H1 (cell line): ENCODE results near the gene KCNQ1. TPM values are rescaled to one million over a fixed set of nuclear protein-coding genes. Genes with fewer than 3 reads are reported as not detected.
A peak's percentile ranks its signal among the peaks of the same experiment; 100 is the strongest.

ENCODE experiments used
- CTCF ChIA-PET: fragments of 300-600 bp; sonication (Branson Sonifier 250); formaldehyde crosslinking; loops from one replicate; lab custom pipeline; 2021; ENCODE audit not compliant: partially characterized antibody; lab: Charles Lee
- POLR2A ChIA-PET: fragments of 300-600 bp; sonication (Branson Sonifier 250); formaldehyde crosslinking; loops from one replicate; lab custom pipeline; 2021; ENCODE audit warnings: inconsistent platforms; ENCODE audit not compliant: partially characterized antibody; lab: Charles Lee
- DNase-seq, 2 experiments: peaks; one replicate each; pipeline versions ENCODE4 v3.0.0 to v3.0.0-alpha.2; 2010 to 2022; ENCODE audit warnings: low spot score in 2 of 2, low read depth in 1 of 2, mixed read lengths in 1 of 2
- FAIRE-seq: peaks from 2 replicates; lab custom pipeline; 2011; peaks lifted over from hg19 to GRCh38; lab: Jason Lieb, UNC
- H2AFZ ChIP-seq: 2 replicates; pipeline ENCODE4 v1.8.1; 2012; ENCODE audit warnings: low read length, inconsistent platforms
- H2AK5ac ChIP-seq: 2 replicates; pipeline ENCODE4 v1.6.1; 2013; ENCODE audit warnings: low read depth, low read length
- H2BK120ac ChIP-seq: replicated peaks from 2 replicates; pipeline ENCODE3; 2013; ENCODE audit warnings: low read depth, low read length, inconsistent platforms
- H2BK12ac ChIP-seq: 2 replicates; pipeline ENCODE4 v1.6.1; 2013; ENCODE audit warnings: low read depth, low read length
- H2BK15ac ChIP-seq: 2 replicates; pipeline ENCODE4 v1.6.1; 2013; ENCODE audit warnings: low read length
- H2BK20ac ChIP-seq: 2 replicates; pipeline ENCODE4 v1.6.1; 2013; ENCODE audit warnings: low read length
- H2BK5ac ChIP-seq: 2 replicates; pipeline ENCODE4 v1.6.1; 2013; ENCODE audit warnings: low read depth, low read length
- H3K14ac ChIP-seq: 2 replicates; pipeline ENCODE4 v1.6.1; 2013; ENCODE audit warnings: inconsistent platforms; ENCODE audit not compliant: insufficient read length
- H3K18ac ChIP-seq: 2 replicates; pipeline ENCODE4 v1.6.1; 2013; ENCODE audit warnings: low read length; ENCODE audit errors: extremely low read depth
- H3K23ac ChIP-seq: 2 replicates; pipeline ENCODE4 v1.6.1; 2013; ENCODE audit warnings: inconsistent platforms; ENCODE audit not compliant: insufficient read length
- H3K23me2 ChIP-seq: 2 replicates; pipeline ENCODE4 v1.6.1; 2013; ENCODE audit warnings: low read depth, low read length
- H3K27ac ChIP-seq: 2 replicates; pipeline ENCODE4 v1.6.1; 2011; ENCODE audit warnings: low read depth, low read length, inconsistent platforms
- H3K27me3 ChIP-seq, 4 experiments: replicated peaks in 1 of 4; 1 replicate in 1 of 4; 2 replicates in 3 of 4; pipeline versions ENCODE4 v1.6.1 to v1.8.1; 2011 to 2013; ENCODE audit warnings: low read length in 3 of 4, mild to moderate bottlenecking in 3 of 4, inconsistent platforms in 2 of 4, mixed read lengths in 2 of 4, moderate library complexity in 1 of 4; ENCODE audit not compliant: control insufficient read depth in 3 of 4, insufficient read depth in 3 of 4; ENCODE audit errors: extremely low read depth in 1 of 4
- H3K36me3 ChIP-seq, 4 experiments: 2 replicates each; pipeline versions ENCODE4 v1.6.1 to v1.8.1; 2011 to 2013; ENCODE audit warnings: mild to moderate bottlenecking in 4 of 4, low read length in 3 of 4, moderate library complexity in 2 of 4, control low read depth in 1 of 4, inconsistent platforms in 1 of 4; ENCODE audit not compliant: insufficient read depth in 4 of 4, control insufficient read depth in 2 of 4
- H3K4ac ChIP-seq: replicated peaks from 2 replicates; pipeline ENCODE3; 2013; ENCODE audit warnings: low read length, low read depth, mixed read lengths, inconsistent platforms; ENCODE audit not compliant: insufficient read length
- H3K4me1 ChIP-seq, 4 experiments: replicated peaks in 1 of 4; 1 replicate in 1 of 4; 2 replicates in 3 of 4; pipeline versions ENCODE4 v1.6.1 to v1.8.1; 2011 to 2013; ENCODE audit warnings: low read length in 3 of 4, inconsistent platforms in 2 of 4, mixed read lengths in 1 of 4; ENCODE audit not compliant: insufficient read depth in 4 of 4, control insufficient read depth in 3 of 4
- H3K4me2 ChIP-seq, 2 experiments: 2 replicates each; pipeline versions ENCODE4 v1.6.1 to v1.8.1; 2011 to 2013; ENCODE audit warnings: low read depth in 2 of 2, low read length in 2 of 2, control low read depth in 1 of 2, inconsistent platforms in 1 of 2, mild to moderate bottlenecking in 1 of 2; ENCODE audit not compliant: insufficient read depth in 1 of 2
- H3K4me3 ChIP-seq, 4 experiments: fragments of 200-600, 300-600 bp in 1 of 4; sonication (generic), shearing (Covaris generic), sonication (Bioruptor Twin) in 1 of 4; 2 replicates each; pipeline versions ENCODE4 v1.5.1 to v1.8.1; 2011 to 2016; ENCODE audit warnings: low read length in 4 of 4, low read depth in 3 of 4, control low read depth in 2 of 4, inconsistent platforms in 2 of 4, mild to moderate bottlenecking in 2 of 4, mixed read lengths in 1 of 4, moderate library complexity in 1 of 4; ENCODE audit not compliant: insufficient read depth in 2 of 4; ENCODE audit errors: extremely low read depth in 1 of 4
- H3K56ac ChIP-seq: replicated peaks from 2 replicates; pipeline ENCODE3; 2013; ENCODE audit warnings: low read depth, mild to moderate bottlenecking, mixed read lengths, low read length, inconsistent platforms; ENCODE audit not compliant: insufficient read length
- H3K79me1 ChIP-seq: 2 replicates; pipeline ENCODE4 v1.6.1; 2013; ENCODE audit warnings: low read depth, low read length, control low read depth
- H3K79me2 ChIP-seq, 2 experiments: 2 replicates each; pipeline versions ENCODE4 v1.6.1 to v1.8.1; 2012 to 2013; ENCODE audit warnings: low read length in 2 of 2, mild to moderate bottlenecking in 2 of 2, inconsistent platforms in 1 of 2; ENCODE audit not compliant: insufficient read depth in 2 of 2, control insufficient read depth in 1 of 2
- H3K9ac ChIP-seq, 4 experiments: replicated peaks in 1 of 4; 1 replicate in 1 of 4; 2 replicates in 3 of 4; pipeline versions ENCODE4 v1.6.1 to v1.8.1; 2011 to 2013; ENCODE audit warnings: low read depth in 3 of 4, low read length in 3 of 4, control low read depth in 2 of 4, mild to moderate bottlenecking in 2 of 4, moderate library complexity in 2 of 4, inconsistent platforms in 1 of 4; ENCODE audit errors: extremely low read depth in 1 of 4
- H3K9me3 ChIP-seq, 2 experiments: 2 replicates each; pipeline versions ENCODE4 v1.6.1 to v1.8.1; 2012 to 2013; ENCODE audit warnings: mild to moderate bottlenecking in 2 of 2, moderate library complexity in 2 of 2, control low read depth in 1 of 2, inconsistent platforms in 1 of 2, low read depth in 1 of 2, low read length in 1 of 2, mixed read lengths in 1 of 2; ENCODE audit not compliant: insufficient read depth in 2 of 2
- H4K20me1 ChIP-seq, 2 experiments: replicated peaks in 1 of 2; 2 replicates each; pipeline versions ENCODE3 to v1.8.1; 2011 to 2013; ENCODE audit warnings: inconsistent platforms in 2 of 2, low read length in 2 of 2, mild to moderate bottlenecking in 1 of 2; ENCODE audit not compliant: insufficient read depth in 2 of 2, control insufficient read depth in 1 of 2
- H4K5ac ChIP-seq: 2 replicates; pipeline ENCODE4 v1.6.1; 2013; ENCODE audit warnings: low read length, low read depth, mixed read lengths, inconsistent platforms; ENCODE audit not compliant: insufficient read length
- H4K8ac ChIP-seq: 2 replicates; pipeline ENCODE4 v1.8.0; 2013; ENCODE audit warnings: mild to moderate bottlenecking, moderate library complexity, low read length, inconsistent platforms; ENCODE audit not compliant: insufficient read depth; ENCODE audit errors: extremely low read depth
- H4K91ac ChIP-seq: replicated peaks from 2 replicates; pipeline ENCODE3; 2013; ENCODE audit warnings: low read length, mixed read lengths, inconsistent platforms; ENCODE audit not compliant: insufficient read length
- POU5F1 ChIP-seq: IDR thresholded peaks from 2 replicates; pipeline ENCODE4 v1.6.1; 2011; ENCODE audit warnings: low read depth, mild to moderate bottlenecking, low read length, moderate library complexity
- SIX5 ChIP-seq: IDR thresholded peaks from 2 replicates; pipeline ENCODE4 v1.6.1; 2011; ENCODE audit warnings: mild to moderate bottlenecking, low read depth, low read length
- TBP ChIP-seq: IDR thresholded peaks from 2 replicates; pipeline ENCODE4 v1.6.1; 2011; ENCODE audit warnings: low read depth, low read length, improper control_type of control experiment
- WGBS, 2 experiments: shearing (Covaris generic) in 1 of 2; methylation state at CpG; one replicate each; pipeline versions ENCODE4 v1.1.6 to v1.1.7; 2013 to 2015; ENCODE audit warnings: low lambda C conversion rate in 2 of 2, mixed read lengths in 2 of 2, inconsistent platforms in 1 of 2, low coverage in 1 of 2, missing lambda C conversion rate in 1 of 2; ENCODE audit not compliant: insufficient replicate concordance in 2 of 2, insufficient coverage in 1 of 2, insufficient read length in 1 of 2; ENCODE audit errors: extremely low coverage in 1 of 2, missing lambda C conversion rate in 1 of 2; 5-methylcytosine and 5-hydroxymethylcytosine counted together
- polyA plus RNA-seq, 7 experiments: library from polyadenylated mRNA; depleted of rRNA in 3 of 7; stranded (reverse) in 5 of 7; unstranded in 2 of 7; fragments of >200 nt in 5 of 7; fragments of 200-250 nt in 2 of 7; gene quantifications; 1 replicate in 5 of 7; 2 replicates in 1 of 7; 4 replicates in 1 of 7; pipeline versions ENCODE4 v1.2.1 to v1.2.3, GENCODE V29; 2011 to 2013; ENCODE audit warnings: missing spikeins in 2 of 7, mixed read lengths in 2 of 7
- total RNA-seq: library from RNA; stranded (reverse); fragmentation: NEBNext Ultra II Directional; extraction: Animal tissue kit (Norgen Biotek cat#: 25700); gene quantifications from 2 replicates; pipeline ENCODE4 v1.2.1, GENCODE V29; 2021

Gene KCNQ1
- total and polyA plus RNA-seq, 2 of the 8 experiments (the other 6 are each of a cell fraction or from before 2014, with no cell fraction given): 1.9 to 2.0 TPM

DNA sequence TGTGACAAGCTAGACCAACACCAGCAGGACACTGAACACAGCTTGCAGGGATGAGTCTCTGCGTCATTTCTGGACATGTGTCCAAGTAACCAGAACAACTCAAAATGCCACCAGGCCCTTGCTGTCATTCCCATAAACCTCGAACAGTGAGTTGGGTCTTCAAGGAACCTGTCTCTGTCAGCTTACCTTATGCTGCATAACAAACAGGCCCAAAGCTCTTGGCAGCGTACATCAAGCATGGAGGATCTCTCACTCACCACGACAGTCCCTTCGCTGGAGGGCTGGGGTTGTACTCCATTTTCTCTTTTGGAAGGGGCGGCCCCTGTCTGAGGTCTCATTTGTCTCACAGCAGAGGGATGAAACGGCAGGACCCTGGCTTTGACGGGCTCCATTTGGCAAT lies 434.0 kb downstream of the KCNQ1 start:
- Histone ChIP-seq H3K14ac (no peak overlapping the region), H4K5ac (no peak overlapping the region), H2BK20ac (no peak overlapping the region), H3K36me3 (peaks cover 0 to 4% (median 0%) of the 10 kb centered on the region in 4 experiments; a peak in 1 of 8 replicates), H2AFZ (no peak overlapping the region), H3K9me3 (peaks cover 0 to 2% of the 10 kb centered on the region in 2 experiments; a peak in 1 of 4 replicates), H3K27me3 (peaks cover 0 to 64% (median 46%) of the 10 kb centered on the region in 4 experiments; a peak in 6 of 7 replicates), H2BK5ac (no peak overlapping the region), H3K4ac (no peak overlapping the region), H3K4me1 (peaks cover 0 to 12% (median 6%) of the 10 kb centered on the region in 4 experiments; a peak in 6 of 7 replicates), H3K4me2 (no peak overlapping the region), H3K18ac (no peak overlapping the region), H2BK15ac (no peak overlapping the region), H3K27ac (no peak overlapping the region), H2AK5ac (no peak overlapping the region), H3K23me2 (peaks cover 2% of the 10 kb centered on the region; the same call in 1 of the 2 replicates), H2BK120ac (no peak overlapping the region), H4K20me1 (peaks cover 3 to 8% of the 10 kb centered on the region in 2 experiments), H4K91ac (no peak overlapping the region), H3K23ac (no peak overlapping the region), H3K56ac (no peak overlapping the region), H4K8ac (no peak overlapping the region), H3K79me1 (no peaks in the 10 kb centered on the region), H3K79me2 (no peaks in the 10 kb centered on the region), H2BK12ac (peak overlapping the region; percentile 20; the same call in 1 of the 2 replicates), H3K4me3 (no peak overlapping the region), H3K9ac (no peak overlapping the region)
- FAIRE-seq: no peak
- WGBS, 2 experiments: 92% methylated on average over 8 of the region's 8 CpGs; no CpG with 5 or more reads in 1 of the 2 experiments
- POLR2A ChIA-PET: no interaction called here
- CTCF ChIA-PET: interaction anchor here (1.0 to 2.9 kb wide), 5 partner anchors 10 to 345 kb away, joined by 3 to 17 read pairs (median 4); no protein-coding TSS in a partner anchor
- DNase-seq: no peak
- TF ChIP-seq TBP (no peak), SIX5 (no peak), POU5F1 (no peak)
